Measurements from ENCODE around the gene TUBGCP4. TPM values are rescaled to one million over a fixed set of nuclear protein-coding genes. Genes with fewer than 3 reads are reported as not detected.

The TUBGCP4 gene
- total and polyA plus RNA-seq, 2 of the 4 experiments (the other 2 are of a cell fraction) = 7.9 to 12.7 TPM

GRCh38 chr15:43360821-43361220, 10.1 kb upstream of the TUBGCP4 start:
- dilution Hi-C loops (cut with HindIII; ENCODE audit: low sequenced_read_pairs, unreplicated experiment) = no loop called here
- intact Hi-C loops (cut with micrococcal nuclease) = no loop called here
- ATAC-seq (ENCODE audit: low read depth) (no peak), DNase-seq (no peak)
- Histone ChIP-seq H4K8ac (ENCODE audit: low read depth in 2 of 2, low read length in 2 of 2) (no peak overlapping the region), H3K27ac (ENCODE audit: insufficient read depth, low read length) (no peak overlapping the region), H3K27me3 (ENCODE audit: control insufficient read depth, insufficient read depth, low read length) (no peaks in the 10 kb centered on the region), H3K18ac (ENCODE audit: low read depth, low read length) (no peak overlapping the region), H3K14ac (replicated peaks; ENCODE audit: low read depth, low read length) (no peak overlapping the region), H3K9me3 (ENCODE audit: control insufficient read depth, insufficient read depth, low read length) (peaks cover 52% of the 10 kb centered on the region), H4K5ac (ENCODE audit: low read depth, low read length) (no peak overlapping the region), H3K79me1 (ENCODE audit: low read depth in 1 of 2, low read length in 2 of 2) (peaks cover 5 to 9% of the 10 kb centered on the region in 2 experiments; a peak in 3 of 4 replicates), H2BK120ac (ENCODE audit: low read depth, low read length) (no peak overlapping the region), H3K4me3 (ENCODE audit: insufficient read depth, low read depth, low read length) (no peak overlapping the region), H2AK5ac (ENCODE audit: low read depth, low read length) (no peak overlapping the region), H2AFZ (replicated peaks; ENCODE audit: low read length, poor library complexity) (no peak overlapping the region), H3K4me1 (ENCODE audit: control insufficient read depth, insufficient read depth, low read length) (no peaks in the 10 kb centered on the region), H3K36me3 (ENCODE audit: control insufficient read depth, insufficient read depth, low read length) (peaks cover 49% of the 10 kb centered on the region), H2BK15ac (ENCODE audit: low read depth, low read length) (no peak overlapping the region), H3K56ac (ENCODE audit: extremely low read depth, insufficient read depth, low read length) (no peak overlapping the region), H2BK5ac (ENCODE audit: low read depth, low read length, poor library complexity, severe bottlenecking) (no peak overlapping the region), H4K20me1 (ENCODE audit: insufficient read depth, low read length) (no peaks in the 10 kb centered on the region), H2BK20ac (ENCODE audit: low read depth, low read length) (no peak overlapping the region), H3K4ac (ENCODE audit: low read depth, low read length) (no peak overlapping the region), H3K9me1 (ENCODE audit: insufficient read depth, low read length) (no peaks in the 10 kb centered on the region), H3K23ac (ENCODE audit: low read depth, low read length) (no peak overlapping the region), H2AK9ac (replicated peaks; ENCODE audit: low read depth, low read length, poor library complexity) (no peak overlapping the region), H3K4me2 (ENCODE audit: low read depth, low read length) (no peak overlapping the region), H3K9ac (ENCODE audit: low read depth, low read length) (no peak overlapping the region), H4K91ac (ENCODE audit: insufficient read depth, low read depth, low read length) (no peak overlapping the region)
- no TSS peak for BruUV-seq (replicated peaks)
- WGBS, 2 experiments (ENCODE audit: extremely low coverage in 2 of 2, insufficient read length in 1 of 2) = no CpG with 5 or more reads among the region's 4 CpGs
- in situ Hi-C loops (cut with MboI; ENCODE audit: low sequenced_read_pairs) = no loop called here
- POLR2A ChIA-PET (ENCODE audit: unreplicated experiment) = no interaction called here
- CTCF ChIA-PET = no interaction called here
- no peak for TF ChIP-seq POLR2A (IDR thresholded peaks at IDR 0.05; ENCODE audit: low read depth, low read length)
- no peak for TF ChIP-seq RCOR1 (IDR thresholded peaks at IDR 0.05; ENCODE audit: insufficient replicate concordance, low read length)
- TF ChIP-seq MXI1 (IDR thresholded peaks at IDR 0.05; ENCODE audit: borderline replicate concordance, low read depth, low read length) = no peak
- no peak for TF ChIP-seq FOS (IDR thresholded peaks at IDR 0.05; ENCODE audit: low read depth, low read length)
- no peak for TF ChIP-seq SMC3 (IDR thresholded peaks at IDR 0.05; ENCODE audit: low read depth, low read length)
- TF ChIP-seq RFX5 (IDR thresholded peaks at IDR 0.05; ENCODE audit: low read depth, low read length) = no peak
- TF ChIP-seq BHLHE40 (IDR thresholded peaks at IDR 0.05; ENCODE audit: low read depth, low read length) = no peak
- no peak for TF ChIP-seq ELK1 (IDR thresholded peaks at IDR 0.05; ENCODE audit: borderline replicate concordance, low read depth, low read length)
